ENCODE measurements around the gene SLC12A3.
"Not testable (repeated sequence)": the region's sequence is repeated elsewhere in the genome, so short reads cannot be mapped to it uniquely, and the experiment has no call there.

Gene SLC12A3

DNA sequence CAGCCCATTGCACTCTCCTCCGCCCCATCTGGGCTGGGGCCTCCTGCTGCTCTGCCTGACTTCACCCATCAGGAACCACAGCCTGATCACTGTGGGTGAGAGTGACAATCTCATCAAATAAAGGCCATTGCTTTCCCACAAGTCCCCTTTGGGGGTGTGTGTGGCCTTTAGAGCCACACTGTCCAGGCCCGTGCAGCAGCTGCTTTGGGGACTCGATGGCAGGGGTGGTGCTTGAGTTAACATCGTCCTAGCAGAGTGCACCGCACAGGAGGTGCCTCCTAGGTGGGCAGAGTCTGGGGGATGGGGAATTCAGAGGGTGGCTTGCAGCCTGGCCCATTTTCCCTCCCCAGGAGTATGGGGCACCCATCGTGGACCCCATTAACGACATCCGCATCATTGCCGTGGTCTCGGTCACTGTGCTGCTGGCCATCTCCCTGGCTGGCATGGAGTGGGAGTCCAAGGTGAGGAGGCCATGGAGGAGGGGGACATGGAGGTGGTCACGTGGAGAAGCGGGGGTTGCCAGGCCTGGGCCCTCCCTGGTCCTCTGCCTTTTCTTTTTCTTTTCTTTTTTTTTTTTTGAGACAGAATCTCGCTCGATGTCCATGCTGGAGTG lies 5.4 kb downstream of the SLC12A3 start:
- DNase-seq: no peak

DNA sequence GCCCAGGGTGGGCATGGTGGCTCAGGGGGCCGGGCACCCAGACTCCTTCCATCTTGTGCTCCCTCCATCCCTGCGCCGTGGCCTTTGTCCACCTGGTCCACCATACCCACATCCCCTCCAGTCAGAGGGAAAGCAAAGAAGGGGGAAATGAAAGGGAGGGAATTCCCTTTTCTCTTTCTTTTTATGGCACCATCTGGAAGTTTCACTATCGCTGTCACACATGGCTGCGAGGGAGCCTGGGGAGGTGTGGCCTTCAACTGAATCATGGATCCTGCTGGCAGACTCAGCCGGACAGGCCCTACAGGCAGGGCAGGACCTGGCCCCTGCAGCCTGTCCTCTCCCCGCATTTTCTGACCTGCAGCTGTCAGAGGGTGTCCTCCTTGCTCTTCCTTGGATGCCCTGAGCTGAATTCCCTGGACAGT lies 6.2 kb downstream of the SLC12A3 start:
- no peak for DNase-seq

DNA sequence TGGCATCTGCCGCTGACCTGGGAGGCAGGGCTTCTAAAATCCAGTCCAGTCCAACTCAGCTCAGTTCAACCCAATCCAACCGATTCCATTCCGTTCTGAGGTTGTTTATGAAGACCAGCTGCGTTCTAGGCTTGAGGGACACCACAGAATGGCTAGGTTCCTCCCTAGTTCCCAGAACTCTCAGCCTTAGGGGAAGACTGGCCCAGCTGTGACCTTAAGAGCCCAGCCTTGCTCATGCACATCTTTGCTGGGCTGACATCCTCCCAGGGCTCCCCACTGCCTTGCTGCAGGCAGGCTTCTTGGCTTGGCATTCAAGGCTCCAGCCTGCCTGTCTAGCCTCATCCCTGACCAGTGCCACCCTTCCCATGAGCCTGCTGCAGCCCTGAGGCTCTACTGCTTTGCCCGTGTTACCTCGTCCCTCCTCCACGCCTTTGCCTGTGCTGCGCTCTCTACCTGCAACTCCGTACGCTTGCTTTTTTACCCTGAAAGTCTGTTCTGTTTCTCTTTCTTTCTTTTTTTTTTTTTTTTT lies 7.9 kb downstream of the SLC12A3 start:
- DNase-seq: no peak

DNA sequence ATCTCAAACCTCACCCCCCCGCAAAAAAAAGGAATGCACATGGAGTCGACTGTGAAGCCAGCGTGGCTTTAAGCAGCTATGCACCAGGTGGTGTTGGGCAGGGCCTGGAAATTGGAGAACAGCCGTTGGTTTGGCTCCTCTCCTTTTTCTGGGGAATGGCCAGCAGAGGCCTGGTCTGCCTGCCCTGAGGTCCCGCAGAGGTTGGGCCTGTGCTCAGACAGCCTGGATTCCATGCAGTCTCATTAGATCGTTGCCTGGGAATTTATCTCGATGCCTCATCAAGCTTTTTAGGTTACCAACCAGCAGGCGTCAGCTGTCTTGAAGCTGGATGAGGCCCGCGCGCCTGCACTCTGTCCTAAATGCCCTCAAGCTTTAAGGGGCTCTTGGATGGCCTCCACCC lies 9.8 kb downstream of the SLC12A3 start:
- no peak for DNase-seq

DNA sequence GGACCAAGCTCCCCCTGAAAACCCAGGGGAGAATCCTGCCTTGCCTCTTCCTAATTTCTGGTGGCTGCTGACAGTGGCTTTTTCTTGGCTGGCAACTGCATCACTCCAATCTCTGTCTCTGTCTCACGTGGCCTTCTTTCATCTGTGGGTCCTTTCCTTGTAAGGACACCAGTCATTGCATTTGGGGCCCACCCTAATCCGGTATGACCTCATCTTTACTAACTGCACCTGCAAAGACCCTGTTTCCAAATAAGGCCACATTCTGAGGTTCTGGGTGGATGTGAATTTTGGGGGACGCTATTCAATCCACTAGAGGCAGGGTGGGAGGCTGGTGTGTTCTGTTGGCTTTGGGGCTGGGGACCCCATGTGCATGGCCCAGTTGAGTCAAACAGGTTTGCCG lies 11.0 kb downstream of the SLC12A3 start:
- DNase-seq: no peak

DNA sequence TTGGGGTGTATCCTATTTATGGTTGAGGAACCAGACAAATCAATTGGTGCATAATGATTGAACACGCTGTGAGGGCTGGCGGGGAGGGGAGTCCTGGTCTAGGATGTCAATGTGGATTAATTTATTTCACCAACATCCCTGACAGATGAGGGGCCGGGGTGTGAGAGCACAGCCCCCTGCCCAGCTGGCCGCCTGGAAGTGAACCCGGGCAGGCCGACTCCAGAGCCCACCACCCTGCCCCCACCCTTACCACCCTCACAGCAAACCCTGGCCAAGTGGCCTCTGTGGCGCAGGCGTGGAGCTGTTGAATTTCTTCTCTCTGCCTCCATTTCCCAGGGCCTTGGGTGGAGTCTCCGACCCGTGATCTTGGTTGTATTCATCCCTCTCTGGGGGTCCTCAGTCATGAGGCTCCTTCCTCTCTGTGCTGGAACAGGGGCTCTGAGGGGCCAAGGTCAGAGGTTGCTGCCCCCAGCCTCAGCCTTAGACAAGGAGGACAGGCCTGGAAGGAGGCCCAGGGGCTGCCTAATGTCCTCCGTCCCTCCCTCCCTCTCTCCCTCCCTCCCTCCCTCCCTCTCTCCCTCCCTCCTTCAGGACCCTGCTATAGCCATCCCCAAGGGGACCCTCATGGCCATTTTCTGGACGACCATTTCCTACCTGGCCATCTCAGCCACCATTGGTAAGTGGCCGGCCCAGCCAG lies 12.6 kb downstream of the SLC12A3 start:
- DNase-seq: no peak

DNA sequence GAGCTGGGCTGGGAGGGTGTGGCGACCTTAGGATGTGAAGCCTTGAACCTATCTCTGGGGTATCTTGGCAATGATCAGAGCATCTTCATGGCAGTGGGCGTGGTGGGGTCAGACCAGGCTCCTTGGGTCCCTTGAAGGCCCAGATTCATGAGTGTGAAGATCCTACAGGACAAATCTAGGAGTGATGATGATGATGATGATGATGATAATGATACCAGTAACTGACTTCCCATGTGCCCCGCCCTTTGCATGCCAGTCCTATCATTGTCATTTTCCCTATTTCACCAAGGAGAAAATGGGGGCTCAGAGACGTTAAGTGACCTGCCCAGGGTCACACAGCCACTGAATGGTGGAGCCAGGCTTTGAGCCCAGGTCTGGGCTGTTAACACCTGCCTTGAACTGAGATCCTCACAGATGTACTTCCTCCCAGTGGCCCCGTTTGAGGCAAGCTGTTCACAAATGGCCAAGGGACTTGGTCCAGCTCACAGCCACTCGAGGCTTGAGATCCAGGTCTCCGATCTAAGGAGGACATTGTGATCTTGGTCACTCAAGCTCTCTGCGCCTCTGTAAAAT lies 13.4 kb downstream of the SLC12A3 start:
- no peak for DNase-seq

DNA sequence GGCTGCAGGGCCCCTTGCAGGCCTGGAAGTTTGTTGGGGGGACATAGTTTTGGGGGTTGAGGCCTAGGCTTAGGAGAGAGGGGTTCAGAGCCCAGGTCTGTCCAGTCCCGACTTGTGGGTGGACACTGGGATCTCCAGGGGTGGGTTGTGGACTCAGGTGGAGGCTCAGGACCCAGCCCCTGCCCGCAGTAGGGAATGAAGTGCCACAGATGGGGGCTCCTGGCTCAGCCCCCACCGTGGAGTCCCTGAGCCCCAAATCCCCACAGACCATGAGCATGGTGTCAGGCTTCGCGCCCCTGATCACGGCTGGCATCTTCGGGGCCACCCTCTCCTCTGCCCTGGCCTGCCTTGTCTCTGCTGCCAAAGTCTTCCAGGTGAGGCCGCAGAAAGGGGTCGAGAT lies 14.3 kb downstream of the SLC12A3 start:
- DNase-seq: no peak

DNA sequence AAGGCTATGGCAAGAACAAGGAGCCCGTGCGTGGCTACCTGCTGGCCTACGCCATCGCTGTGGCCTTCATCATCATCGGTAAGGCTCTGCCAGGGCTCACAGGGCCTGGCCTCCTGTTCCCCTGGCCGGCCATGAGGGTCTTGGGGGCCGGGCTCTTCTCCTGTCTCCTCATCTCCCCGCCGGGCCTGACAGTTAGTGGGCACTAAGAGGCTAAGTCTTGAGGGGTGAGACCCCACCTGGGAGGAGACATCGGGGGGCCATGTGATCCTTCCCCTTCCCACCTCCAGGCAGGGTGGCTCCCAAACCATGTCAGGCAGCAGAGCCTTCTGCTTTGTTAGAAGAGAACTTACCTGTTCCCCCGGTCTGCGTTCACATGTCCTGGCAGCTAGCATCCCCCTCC lies 15.2 kb downstream of the SLC12A3 start:
- no peak for DNase-seq

DNA sequence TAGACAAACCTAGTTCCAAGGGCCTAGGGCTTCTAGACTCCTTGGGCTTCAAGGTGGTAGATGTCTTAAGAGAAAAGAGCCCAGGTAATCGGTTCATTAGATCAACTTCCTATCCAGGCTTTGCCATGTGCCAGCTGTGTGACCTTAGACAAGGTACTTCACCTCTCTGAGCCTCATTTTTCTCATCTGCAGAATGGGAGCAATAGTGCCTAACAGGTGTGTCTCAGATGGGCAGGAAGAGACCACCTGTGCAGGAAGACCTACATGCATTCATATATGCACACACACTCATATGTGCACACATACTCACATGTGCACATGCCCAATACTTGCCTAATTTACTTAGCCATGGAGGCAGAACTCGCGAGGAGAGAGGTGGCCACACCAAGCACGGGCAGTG lies 15.7 kb downstream of the SLC12A3 start:
- DNase-seq: no peak

DNA sequence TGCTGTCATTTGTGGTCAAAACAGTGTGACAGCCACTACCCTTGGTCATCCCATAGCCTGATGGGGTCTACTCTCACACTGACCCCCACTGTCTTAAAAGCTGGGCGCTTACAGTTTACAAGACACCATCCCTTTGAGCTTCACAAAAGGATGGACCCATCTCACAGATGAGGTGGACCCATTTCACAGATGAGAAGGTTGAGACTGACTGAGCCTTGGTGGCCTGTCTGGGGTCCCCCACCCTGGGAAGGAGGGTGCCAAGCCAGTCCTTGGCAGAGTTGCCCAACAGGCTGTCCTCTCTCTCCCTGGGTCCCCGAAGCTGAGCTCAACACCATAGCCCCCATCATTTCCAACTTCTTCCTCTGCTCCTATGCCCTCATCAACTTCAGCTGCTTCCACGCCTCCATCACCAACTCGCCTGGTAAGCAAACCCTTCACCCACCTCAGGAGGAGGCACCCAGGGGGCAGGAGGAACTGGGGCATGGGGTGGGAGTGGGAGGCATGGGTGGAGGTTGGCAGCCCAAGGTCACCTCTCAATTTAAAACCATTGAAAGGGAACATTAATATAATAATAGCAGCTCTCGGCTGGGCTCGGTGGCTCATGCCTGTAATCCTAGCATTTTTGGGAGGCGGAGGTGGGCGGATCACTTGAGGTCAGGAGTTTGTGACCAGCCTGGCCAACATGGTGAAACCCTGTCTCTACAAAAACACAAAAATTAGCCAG lies 17.2 kb downstream of the SLC12A3 start:
- no peak for DNase-seq

DNA sequence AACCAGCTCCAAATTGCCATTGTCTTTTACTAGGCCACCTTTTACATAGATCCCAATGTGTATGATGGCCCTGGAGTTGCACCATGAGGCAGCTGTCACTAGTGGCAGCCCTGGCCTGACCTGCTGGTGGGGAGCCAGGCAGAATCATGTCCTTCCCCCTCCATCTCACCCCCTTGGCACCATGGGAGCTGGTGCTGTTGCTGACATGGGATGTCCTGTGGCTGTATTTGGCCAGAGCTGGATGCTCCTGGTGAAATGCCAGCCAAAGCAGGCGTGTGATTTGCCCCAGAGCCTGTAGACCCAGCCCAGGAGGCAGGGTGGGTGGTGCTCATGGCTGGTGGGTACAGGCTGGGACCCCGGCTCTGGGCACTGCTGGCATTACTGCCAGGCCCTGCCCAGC lies 18.6 kb downstream of the SLC12A3 start:
- no peak for DNase-seq

DNA sequence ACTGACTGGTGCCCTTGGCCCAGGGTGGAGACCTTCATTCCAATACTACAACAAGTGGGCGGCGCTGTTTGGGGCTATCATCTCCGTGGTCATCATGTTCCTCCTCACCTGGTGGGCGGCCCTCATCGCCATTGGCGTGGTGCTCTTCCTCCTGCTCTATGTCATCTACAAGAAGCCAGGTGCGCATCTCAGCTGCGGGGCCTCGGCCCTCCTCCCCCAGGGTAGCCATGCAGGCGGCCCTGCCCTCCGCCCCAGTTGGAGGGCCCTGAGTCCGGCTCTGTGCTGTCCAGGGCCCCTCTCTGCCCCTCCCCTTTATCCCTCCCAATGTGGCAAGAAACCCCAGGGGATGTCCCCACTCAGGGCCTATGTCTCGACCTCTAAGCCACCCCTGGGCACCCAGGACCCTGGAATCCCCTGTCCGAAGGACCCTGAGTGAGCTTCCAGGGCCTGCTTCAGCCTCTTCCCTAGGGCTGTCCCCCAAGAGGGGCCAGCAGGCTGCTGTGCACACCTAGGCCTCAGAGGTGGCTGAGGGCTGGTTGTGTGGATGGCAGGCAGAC lies 19.1 kb downstream of the SLC12A3 start:
- DNase-seq: no peak

DNA sequence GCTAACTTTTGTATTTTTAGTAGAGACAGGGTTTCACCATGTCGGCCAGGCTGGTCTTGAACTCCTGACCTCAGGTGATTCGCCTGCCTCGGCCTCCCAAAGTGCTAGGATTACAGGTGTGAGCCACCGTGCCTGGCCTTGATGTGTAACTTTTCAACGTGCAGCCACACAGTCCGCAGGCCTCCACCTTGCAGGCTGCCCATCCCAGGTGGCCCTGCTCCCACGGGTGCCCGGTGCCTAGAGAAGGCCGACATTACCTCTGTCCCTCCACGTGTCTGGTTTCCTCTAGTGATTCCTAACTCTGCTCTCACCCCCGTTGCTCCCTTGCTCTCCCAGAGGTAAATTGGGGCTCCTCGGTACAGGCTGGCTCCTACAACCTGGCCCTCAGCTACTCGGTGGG lies 19.9 kb downstream of the SLC12A3 start:
- DNase-seq: not testable (repeated sequence)

DNA sequence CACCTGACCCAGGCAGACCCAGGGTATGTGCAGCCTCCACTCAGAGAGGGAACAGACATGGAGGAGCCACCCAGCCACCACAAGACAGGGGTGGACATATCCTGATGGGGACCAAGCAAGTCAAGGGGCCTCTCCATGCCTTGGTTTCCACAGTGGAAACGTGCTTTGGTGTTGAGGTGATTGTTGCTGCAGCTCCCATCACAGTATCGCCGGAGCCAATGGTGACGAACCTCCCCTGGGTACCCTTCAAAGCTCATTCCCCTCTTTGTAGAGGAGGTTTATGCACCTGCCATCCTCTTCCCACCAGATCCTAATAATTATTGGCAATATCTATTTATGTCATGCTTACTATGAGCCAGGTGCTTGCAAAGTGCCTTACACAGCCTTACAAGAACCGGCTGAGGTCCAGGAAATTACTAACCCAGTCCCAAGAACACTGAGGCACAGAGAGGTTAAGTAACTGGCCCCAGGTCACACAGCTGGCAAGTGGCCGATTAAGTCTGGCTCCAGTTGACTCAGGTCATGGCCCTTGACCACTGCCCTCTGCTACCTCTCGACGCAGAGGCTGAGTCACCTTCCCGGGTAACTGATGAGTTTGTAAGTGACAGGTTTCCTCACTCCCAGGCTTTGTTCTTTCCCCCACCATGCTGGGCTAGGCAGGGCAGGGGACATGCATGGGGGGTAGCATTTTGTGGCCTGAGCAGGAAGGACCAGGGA lies 20.6 kb downstream of the SLC12A3 start:
- DNase-seq: no peak

DNA sequence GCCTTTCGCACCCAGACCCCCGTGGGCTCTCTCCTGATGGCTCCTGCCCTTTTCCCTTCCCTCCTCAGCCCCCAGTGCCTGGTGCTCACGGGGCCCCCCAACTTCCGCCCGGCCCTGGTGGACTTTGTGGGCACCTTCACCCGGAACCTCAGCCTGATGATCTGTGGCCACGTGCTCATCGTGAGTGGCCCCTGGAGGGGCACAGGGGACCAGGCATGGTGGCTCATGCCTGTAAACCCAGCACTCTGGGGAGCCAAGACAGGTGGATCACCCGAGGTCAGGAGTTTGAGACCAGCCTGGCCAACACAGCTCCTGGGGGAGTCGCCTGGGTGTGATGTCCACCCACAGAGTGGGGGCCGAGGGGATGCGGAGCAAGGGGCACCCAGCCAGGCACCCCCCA lies 21.3 kb downstream of the SLC12A3 start:
- DNase-seq: no peak

DNA sequence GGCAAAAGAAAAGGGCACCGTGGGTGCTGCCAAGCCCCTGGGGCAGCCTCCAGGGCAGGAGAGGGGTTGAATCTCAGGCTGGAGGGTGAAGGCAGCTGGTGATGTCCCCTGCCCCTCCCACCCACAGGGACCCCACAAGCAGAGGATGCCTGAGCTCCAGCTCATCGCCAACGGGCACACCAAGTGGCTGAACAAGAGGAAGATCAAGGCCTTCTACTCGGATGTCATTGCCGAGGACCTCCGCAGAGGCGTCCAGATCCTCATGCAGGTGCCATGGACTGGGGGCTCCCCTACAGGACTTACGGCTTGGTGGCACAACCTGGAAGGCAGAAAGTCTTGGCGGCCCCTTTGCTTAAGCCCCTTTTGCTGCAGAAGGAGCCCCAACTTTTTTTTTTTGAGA lies 21.8 kb downstream of the SLC12A3 start:
- DNase-seq: no peak

DNA sequence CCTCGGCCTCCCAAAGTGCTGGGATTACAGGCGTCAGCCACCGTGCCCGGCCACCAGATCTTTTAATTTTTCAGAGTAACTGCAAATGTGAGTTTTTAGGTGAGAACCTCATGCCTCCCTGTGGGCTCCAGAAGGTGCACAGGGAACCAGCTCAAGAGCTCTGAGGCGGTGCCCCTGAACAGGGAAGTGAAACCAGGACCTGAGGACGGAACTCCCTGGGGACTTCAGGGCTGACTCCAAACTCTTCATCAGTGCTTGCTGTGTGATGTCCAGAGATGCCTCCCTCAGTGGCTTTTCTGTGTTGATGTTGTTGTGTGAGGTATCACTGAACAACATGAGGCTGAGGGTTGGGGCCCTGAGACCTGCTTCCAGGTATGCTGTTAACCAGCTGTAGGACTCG lies 23.8 kb downstream of the SLC12A3 start:
- no peak for DNase-seq

DNA sequence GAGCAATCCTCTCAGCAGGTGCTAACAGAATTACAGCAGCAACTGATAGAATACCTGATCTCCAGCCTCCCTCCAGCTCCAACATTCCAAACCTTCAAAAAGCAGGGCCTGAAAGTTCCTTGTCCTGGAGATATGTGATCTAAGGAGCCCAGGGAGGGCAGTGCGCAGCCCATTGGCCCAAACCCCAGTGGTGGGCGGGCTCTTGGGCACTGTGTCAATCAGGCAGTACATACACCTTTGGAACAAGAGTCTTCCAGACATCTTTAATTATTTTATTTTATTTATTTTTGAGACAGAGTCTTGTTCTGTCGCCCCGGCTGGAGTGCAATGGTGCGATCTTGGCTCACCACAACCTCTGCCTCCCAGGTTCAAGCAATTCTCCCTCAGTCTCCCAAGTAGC lies 24.2 kb downstream of the SLC12A3 start:
- peak in 1 of 2 experiments; percentile 1 for DNase-seq

DNA sequence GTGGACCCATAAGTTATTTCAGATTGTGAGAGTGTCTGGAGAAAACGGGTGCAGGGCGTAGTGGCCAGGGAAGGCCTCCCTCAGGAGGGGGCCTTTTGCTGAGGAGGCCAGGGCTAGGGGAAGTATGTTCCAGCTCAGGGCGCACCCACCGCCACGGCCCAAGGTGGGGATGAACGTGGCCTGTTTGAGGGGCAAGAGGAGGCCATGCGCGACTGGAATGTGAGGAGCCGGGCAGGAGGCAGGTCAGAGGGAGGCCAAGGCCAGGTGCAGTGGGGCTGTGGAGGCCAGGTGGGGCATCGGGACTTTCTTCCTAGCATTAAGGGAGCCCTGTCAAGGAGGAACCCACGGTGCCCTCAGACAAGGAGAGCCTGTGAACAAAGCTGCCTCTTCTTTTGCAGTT lies 26.7 kb downstream of the SLC12A3 start:
- no peak for DNase-seq

DNA sequence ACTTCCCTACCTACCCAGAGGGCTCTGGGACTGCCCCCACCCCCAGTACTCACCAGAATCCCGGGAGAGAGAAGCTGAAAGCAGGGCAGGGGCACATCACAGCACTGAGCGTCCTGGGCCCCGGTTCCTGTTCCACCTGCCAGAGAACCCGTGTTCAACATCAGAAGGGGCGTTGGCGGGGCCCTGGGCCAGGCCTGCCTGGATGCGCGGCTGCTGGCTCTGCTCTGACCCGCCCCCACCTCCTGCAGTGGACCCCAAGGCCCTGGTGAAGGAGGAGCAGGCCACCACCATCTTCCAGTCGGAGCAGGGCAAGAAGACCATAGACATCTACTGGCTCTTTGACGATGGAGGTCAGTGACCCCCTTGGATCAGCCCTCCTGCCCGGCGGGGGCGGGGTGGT lies 27.7 kb downstream of the SLC12A3 start:
- no peak for DNase-seq

DNA sequence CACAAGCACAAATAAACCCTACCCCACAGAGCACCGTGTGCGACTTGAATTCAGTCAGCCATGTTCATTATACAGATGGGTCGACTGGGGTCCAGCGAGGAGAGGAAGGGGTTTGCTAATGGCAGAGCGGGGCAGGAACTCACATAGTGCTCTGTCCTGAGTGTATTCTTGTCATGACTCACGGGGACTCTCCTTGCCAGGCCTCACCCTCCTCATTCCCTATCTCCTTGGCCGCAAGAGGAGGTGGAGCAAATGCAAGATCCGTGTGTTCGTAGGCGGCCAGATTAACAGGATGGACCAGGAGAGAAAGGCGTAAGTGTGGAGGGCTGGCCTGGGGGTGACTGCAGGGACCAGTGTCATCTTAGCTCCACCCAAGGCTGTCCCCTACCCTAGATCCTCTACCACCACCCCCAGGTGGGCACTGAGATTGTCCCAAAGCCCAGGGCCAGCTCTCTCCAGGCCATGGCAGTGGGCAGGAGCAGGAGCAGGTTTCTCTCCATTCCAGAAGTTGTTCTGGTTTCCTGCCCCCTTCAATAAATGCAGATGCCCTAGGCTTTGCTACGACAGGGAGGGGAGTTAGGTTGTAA lies 29.4 kb downstream of the SLC12A3 start:
- no peak for DNase-seq
